Stimulated activated naive CD8-positive, alpha-beta T cell treated with anti-CD3 and anti-CD28 coated beads, Interleukin-15, Interleukin-2, amounts not matched to agents 100 ng/mL and 50 ng/mL, for 24 hours (primary cell): ENCODE measurements around the gene MED29.

Source experiments
- H3K27ac Mint-ChIP-seq: one replicate; pipeline ENCODE4 v1.8.0; 2021; ENCODE audit warnings: mild to moderate bottlenecking, mixed read lengths
- H3K27me3 Mint-ChIP-seq: one replicate; pipeline ENCODE4 v1.8.0; 2021; ENCODE audit warnings: mixed read lengths
- H3K36me3 Mint-ChIP-seq: one replicate; pipeline ENCODE4 v1.8.0; 2021; ENCODE audit warnings: low read depth, mixed read lengths
- H3K4me1 Mint-ChIP-seq: one replicate; pipeline ENCODE4 v1.8.0; 2021; ENCODE audit warnings: low read depth, mixed read lengths
- H3K4me3 Mint-ChIP-seq: one replicate; pipeline ENCODE4 v1.8.0; 2021; ENCODE audit warnings: mild to moderate bottlenecking, mixed read lengths
- H3K9me3 Mint-ChIP-seq: one replicate; pipeline ENCODE4 v1.8.0; 2021; ENCODE audit warnings: mixed read lengths

MED29 gene

GRCh38 chr19:39410017-39410830, 19.0 kb downstream of the MED29 start:
- no peaks in the 10 kb centered on the region for H3K27me3 Mint-ChIP-seq
- H3K36me3 Mint-ChIP-seq, result peaks cover 15% of the 10 kb centered on the region
- H3K9me3 Mint-ChIP-seq, result no peaks in the 10 kb centered on the region
- peak overlapping the region; percentile 84 for H3K4me3 Mint-ChIP-seq
- peaks cover 58% of the 10 kb centered on the region for H3K4me1 Mint-ChIP-seq
- peak overlapping the region; percentile 79 for H3K27ac Mint-ChIP-seq

DNA sequence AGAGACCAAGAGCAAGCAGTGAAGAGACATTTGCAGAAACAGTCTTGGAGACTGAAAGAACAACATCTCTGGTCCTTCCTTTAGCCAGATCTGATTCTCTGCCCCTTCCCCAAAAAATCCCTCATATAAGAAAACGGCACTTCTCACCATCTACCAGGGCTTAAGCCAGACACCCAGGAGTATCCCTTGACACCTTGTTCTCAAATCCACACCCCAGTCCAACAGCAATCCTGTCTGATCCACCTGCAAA, 19.6 kb downstream of the MED29 start:
- peaks cover 52% of the 10 kb centered on the region for H3K4me1 Mint-ChIP-seq
- peak overlapping the region; percentile 79 for H3K27ac Mint-ChIP-seq
- H3K4me3 Mint-ChIP-seq, result peak overlapping the region; percentile 84
- H3K36me3 Mint-ChIP-seq, result peaks cover 15% of the 10 kb centered on the region
- no peaks in the 10 kb centered on the region for H3K27me3 Mint-ChIP-seq
- no peaks in the 10 kb centered on the region for H3K9me3 Mint-ChIP-seq

- Mint-ChIP-seq H3K9me3 (no peaks in the 10 kb centered on the region), H3K36me3 (peaks cover 15% of the 10 kb centered on the region), H3K27me3 (no peaks in the 10 kb centered on the region), H3K4me3 (peak overlapping the region; percentile 84), H3K27ac (peak overlapping the region; percentile 79), H3K4me1 (peaks cover 47% of the 10 kb centered on the region)
Measured at GRCh38 chr19:39411081-39411831, 20.1 kb downstream of the MED29 start.

DNA sequence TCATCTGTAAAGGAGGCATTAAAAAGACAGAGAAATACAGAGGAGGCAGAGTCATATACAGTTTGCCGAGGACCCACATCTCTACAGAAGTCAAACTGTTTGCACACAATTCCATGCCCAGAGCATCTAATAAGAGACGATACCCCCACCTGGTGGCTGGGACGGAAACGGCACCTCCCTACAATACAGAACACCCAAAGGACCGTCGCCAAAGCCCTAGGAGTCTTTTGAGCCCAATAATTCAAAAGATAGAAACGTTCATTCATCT, 20.6 kb downstream of the MED29 start:
- no peaks in the 10 kb centered on the region for H3K9me3 Mint-ChIP-seq
- H3K27ac Mint-ChIP-seq, result peak overlapping the region; percentile 79
- H3K27me3 Mint-ChIP-seq, result no peaks in the 10 kb centered on the region
- H3K4me3 Mint-ChIP-seq, result peak overlapping the region; percentile 84
- peaks cover 45% of the 10 kb centered on the region for H3K4me1 Mint-ChIP-seq
- H3K36me3 Mint-ChIP-seq, result peaks cover 15% of the 10 kb centered on the region

GRCh38 chr19:39412100-39412866, 21.1 kb downstream of the MED29 start, which contains the start of gene PLEKHG2:
Gene PLEKHG2 (plus strand): TSS chr19:39412669. CDS start chr19:39414087, 1,418 bp downstream.
- peak within 1 kb of the TSS; percentile 84 for H3K4me3 Mint-ChIP-seq
- peaks cover 45% of the 10 kb centered on the region for H3K4me1 Mint-ChIP-seq
- H3K36me3 Mint-ChIP-seq, result peaks cover 15% of the 10 kb centered on the region
- H3K27me3 Mint-ChIP-seq, result no peaks in the 10 kb centered on the region
- peak within 1 kb of the TSS; percentile 79 for H3K27ac Mint-ChIP-seq
- no peaks in the 10 kb centered on the region for H3K9me3 Mint-ChIP-seq

DNA sequence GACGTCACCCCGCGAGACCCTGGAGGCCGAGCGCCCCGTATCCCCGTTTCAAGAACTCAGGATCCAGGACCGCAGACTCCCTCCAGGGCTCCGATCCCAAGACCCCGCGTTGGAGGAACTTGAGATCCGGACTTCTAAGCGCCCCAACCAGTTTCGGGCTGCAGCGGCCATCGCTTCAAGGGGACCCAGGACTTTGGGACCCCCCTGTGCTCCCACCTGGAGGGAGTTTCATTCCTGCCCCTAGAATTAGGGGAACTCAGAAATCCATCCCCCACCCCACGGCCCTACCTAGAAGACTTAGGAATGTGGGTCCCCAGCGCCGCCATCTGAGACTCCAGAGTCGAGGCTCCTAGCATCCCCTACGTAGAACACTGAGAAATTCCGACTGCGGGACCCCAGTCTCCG, 21.7 kb downstream of the MED29 start:
- Mint-ChIP-seq H3K27ac (peak overlapping the region; percentile 65), H3K36me3 (peaks cover 12% of the 10 kb centered on the region), H3K27me3 (no peaks in the 10 kb centered on the region), H3K4me1 (peaks cover 45% of the 10 kb centered on the region), H3K4me3 (peak overlapping the region; percentile 84), H3K9me3 (no peaks in the 10 kb centered on the region)

- H3K9me3 Mint-ChIP-seq, result no peaks in the 10 kb centered on the region
- H3K4me1 Mint-ChIP-seq, result peaks cover 40% of the 10 kb centered on the region
- H3K27ac Mint-ChIP-seq, result peak overlapping the region; percentile 78
- H3K4me3 Mint-ChIP-seq, result peak overlapping the region; percentile 84
- H3K36me3 Mint-ChIP-seq, result peaks cover 7% of the 10 kb centered on the region
- H3K27me3 Mint-ChIP-seq, result no peaks in the 10 kb centered on the region
Measured at GRCh38 chr19:39413272-39413910, 22.2 kb downstream of the MED29 start.

DNA sequence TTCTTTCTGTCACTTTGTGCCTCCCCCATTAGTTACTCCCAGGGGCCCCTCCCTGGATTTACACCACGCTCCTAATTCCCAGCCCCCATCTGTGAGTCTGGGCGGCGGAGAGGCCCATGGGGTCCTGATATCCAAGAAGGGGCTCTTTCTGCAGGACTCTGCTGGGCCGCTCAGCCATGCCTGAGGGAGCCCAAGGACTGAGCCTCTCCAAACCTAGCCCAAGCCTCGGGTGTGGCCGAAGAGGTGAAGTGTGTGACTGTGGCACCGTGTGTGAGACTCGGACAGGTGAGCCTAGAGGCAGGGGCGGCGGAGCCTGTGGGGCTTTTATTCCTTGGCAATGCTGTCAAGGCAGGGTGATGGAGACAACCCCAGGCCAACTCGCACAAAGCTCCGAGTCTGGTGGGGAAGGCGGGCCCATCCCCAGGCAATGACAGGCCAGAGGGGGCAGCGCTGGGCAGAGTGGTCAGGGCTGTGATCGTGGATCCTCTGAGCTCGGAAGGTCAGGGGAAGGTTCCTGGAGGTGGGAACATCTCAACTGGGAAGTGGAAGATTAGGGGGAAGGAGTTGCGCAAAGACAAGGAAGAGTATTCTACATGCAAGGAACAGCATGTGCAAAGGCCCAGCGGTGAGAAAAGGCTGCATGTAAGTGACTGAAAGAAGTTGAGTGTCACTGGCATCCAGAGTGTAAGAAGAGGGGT, 22.9 kb downstream of the MED29 start:
- H3K9me3 Mint-ChIP-seq, result no peaks in the 10 kb centered on the region
- H3K4me3 Mint-ChIP-seq, result peak overlapping the region; percentile 84
- peak overlapping the region; percentile 78 for H3K27ac Mint-ChIP-seq
- H3K27me3 Mint-ChIP-seq, result no peaks in the 10 kb centered on the region
- peaks cover 33% of the 10 kb centered on the region for H3K4me1 Mint-ChIP-seq
- H3K36me3 Mint-ChIP-seq, result peaks cover 3% of the 10 kb centered on the region

- no peaks in the 10 kb centered on the region for H3K27me3 Mint-ChIP-seq
- H3K4me3 Mint-ChIP-seq, result no peak overlapping the region
- H3K27ac Mint-ChIP-seq, result no peak overlapping the region
- peaks cover 30% of the 10 kb centered on the region for H3K4me1 Mint-ChIP-seq
- H3K36me3 Mint-ChIP-seq, result peaks cover 5% of the 10 kb centered on the region
- H3K9me3 Mint-ChIP-seq, result no peaks in the 10 kb centered on the region
Measured at GRCh38 chr19:39415111-39416046, 24.2 kb downstream of the MED29 start.

GRCh38 chr19:39416152-39417120, 25.3 kb downstream of the MED29 start:
- H3K4me1 Mint-ChIP-seq, result peaks cover 19% of the 10 kb centered on the region
- peaks cover 5% of the 10 kb centered on the region for H3K36me3 Mint-ChIP-seq
- no peak overlapping the region for H3K4me3 Mint-ChIP-seq
- H3K27me3 Mint-ChIP-seq, result no peaks in the 10 kb centered on the region
- H3K27ac Mint-ChIP-seq, result no peak overlapping the region
- H3K9me3 Mint-ChIP-seq, result no peaks in the 10 kb centered on the region

DNA sequence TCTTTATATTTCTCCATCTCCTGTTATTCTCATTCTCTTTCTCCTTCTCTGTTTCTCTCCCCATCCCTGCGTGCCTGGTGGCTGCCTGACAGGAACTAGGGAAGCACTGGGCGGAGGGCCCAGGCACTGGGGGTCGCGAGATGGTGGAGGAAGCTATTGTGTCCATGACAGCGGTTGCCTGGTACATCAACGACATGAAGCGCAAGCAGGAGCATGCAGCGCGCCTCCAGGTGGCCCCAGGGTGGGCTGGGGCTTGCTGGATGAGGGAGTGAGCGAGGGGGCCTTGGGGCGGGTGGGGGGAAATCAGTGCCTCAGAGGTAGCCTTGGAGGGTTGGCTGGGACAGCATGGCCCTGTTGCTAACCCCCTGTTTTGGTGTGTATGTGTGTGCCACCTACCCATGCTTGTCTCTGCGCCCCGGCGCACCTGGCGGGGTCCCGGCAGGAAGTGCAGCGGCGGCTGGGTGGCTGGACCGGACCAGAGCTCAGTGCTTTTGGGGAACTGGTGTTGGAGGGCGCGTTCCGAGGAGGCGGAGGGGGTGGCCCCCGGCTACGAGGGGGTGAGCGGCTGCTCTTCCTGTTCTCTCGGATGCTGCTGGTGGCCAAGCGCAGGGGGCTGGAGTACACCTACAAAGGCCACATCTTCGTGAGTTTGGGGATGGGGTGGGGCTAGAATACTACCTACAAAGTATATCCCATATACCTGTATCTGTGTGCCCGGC, 26.4 kb downstream of the MED29 start:
- H3K4me3 Mint-ChIP-seq, result no peak overlapping the region
- H3K4me1 Mint-ChIP-seq, result peaks cover 11% of the 10 kb centered on the region
- H3K27ac Mint-ChIP-seq, result no peak overlapping the region
- no peaks in the 10 kb centered on the region for H3K27me3 Mint-ChIP-seq
- peaks cover 6% of the 10 kb centered on the region for H3K36me3 Mint-ChIP-seq
- H3K9me3 Mint-ChIP-seq, result no peaks in the 10 kb centered on the region

DNA sequence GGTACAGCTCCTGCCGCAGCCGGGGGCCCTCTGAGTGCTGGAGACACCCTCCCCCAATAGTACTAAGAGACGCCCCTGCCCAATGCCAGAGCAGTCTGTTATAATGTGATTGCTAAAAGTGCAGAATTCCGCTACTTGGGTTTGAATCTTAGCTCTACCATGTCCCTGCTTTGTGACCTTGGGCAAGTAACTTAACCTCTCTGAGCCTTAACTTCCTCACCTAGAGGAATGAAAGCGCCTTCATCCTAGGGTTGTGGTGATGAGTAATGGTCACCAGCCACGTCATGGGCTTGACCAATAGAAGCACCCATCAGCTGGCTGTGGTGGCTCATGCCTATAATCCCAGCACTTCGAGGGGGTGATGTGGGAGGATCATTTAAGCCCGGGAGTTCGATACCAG, 27.8 kb downstream of the MED29 start:
- Mint-ChIP-seq H3K4me3 (no peak overlapping the region), H3K36me3 (peaks cover 13% of the 10 kb centered on the region), H3K27me3 (no peaks in the 10 kb centered on the region), H3K27ac (no peak overlapping the region), H3K4me1 (peaks cover 6% of the 10 kb centered on the region), H3K9me3 (no peaks in the 10 kb centered on the region)
